HFFc6 (cell line): ENCODE data around the gene AATF. TPM values are rescaled to one million over a fixed set of nuclear protein-coding genes. Genes with fewer than 3 reads are reported as not detected.

Experiments
- DNase-seq: peaks from one replicate; pipeline ENCODE4 v3.0.0-alpha.2; 2018
- H3K27ac Mint-ChIP-seq: 2 replicates; pipeline ENCODE4 v1.8.0; 2020; ENCODE audit warnings: mild to moderate bottlenecking, mixed read lengths
- H3K27me3 Mint-ChIP-seq: 2 replicates; pipeline ENCODE4 v1.8.0; 2021; ENCODE audit warnings: mild to moderate bottlenecking, moderate library complexity, mixed read lengths; ENCODE audit not compliant: insufficient read depth
- H3K36me3 Mint-ChIP-seq: 2 replicates; pipeline ENCODE4 v1.8.0; 2021; ENCODE audit warnings: low read depth, mixed read lengths
- H3K4me1 Mint-ChIP-seq: 2 replicates; pipeline ENCODE4 v1.8.0; 2020; ENCODE audit warnings: low read depth, mixed read lengths
- H3K4me3 Mint-ChIP-seq: 2 replicates; pipeline ENCODE4 v1.8.0; 2020; ENCODE audit warnings: mild to moderate bottlenecking, moderate library complexity, mixed read lengths
- H3K9me3 Mint-ChIP-seq: 2 replicates; pipeline ENCODE4 v1.8.0; 2020; ENCODE audit warnings: mild to moderate bottlenecking, mixed read lengths
- CTCF ChIP-seq: fragments of 200-600 bp; sonication (generic); IDR thresholded peaks from 2 replicates; pipeline ENCODE4 v1.5.0; 2021; ENCODE audit warnings: antibody characterized with exemption, mild to moderate bottlenecking
- total RNA-seq, 6 experiments: library from RNA; stranded (reverse); fragmentation: NEBNext Ultra II Directional; extraction: Animal tissue kit (Norgen Biotek cat#: 25700); gene quantifications; 2 replicates in 1 of 6; 3 replicates in 5 of 6; pipeline ENCODE4 v1.2.3, GENCODE V29; 2021

The AATF gene
- total RNA-seq, 6 experiments from 2014 or later: 45.1 to 57.1 (median 52.7) TPM

GRCh38 chr17:36975922-36976515 lies 27.3 kb downstream of the AATF start:
- H3K4me1 Mint-ChIP-seq: peaks cover 38% of the 10 kb centered on the region
- no peak overlapping the region for H3K4me3 Mint-ChIP-seq
- H3K9me3 Mint-ChIP-seq: no peaks in the 10 kb centered on the region
- no peak for TF ChIP-seq CTCF
- H3K27me3 Mint-ChIP-seq: no peaks in the 10 kb centered on the region
- H3K27ac Mint-ChIP-seq: no peak overlapping the region
- H3K36me3 Mint-ChIP-seq: 0 out of 2 replicates have a peak, but pooled peaks cover under 1% of the 10 kb centered on the region
- DNase-seq: no peak

DNA sequence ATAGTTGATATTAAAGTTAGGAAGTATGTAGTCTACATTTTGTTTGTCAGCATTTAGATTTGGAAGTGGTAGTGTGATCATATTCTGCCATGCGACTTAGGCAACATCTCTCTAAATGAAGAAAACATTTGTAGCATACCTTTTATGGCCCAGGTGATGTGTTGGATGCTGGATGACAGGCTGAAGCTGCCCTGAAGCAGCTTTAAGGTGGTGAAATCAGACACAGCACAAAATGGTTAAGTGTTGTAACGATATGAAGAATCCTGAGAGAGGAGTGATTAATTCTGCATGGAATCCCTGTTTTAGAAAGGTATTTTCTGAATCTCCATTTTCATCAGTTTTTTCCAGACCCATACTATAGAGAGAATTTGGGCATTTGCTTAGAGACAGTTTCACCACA lies 28.3 kb downstream of the AATF start:
- peaks cover 33% of the 10 kb centered on the region for H3K4me1 Mint-ChIP-seq
- H3K27me3 Mint-ChIP-seq: no peaks in the 10 kb centered on the region; the same call in 1 of the 2 replicates
- no peak overlapping the region for H3K27ac Mint-ChIP-seq
- no peak for TF ChIP-seq CTCF
- peaks cover 11% of the 10 kb centered on the region; the same call in 1 of the 2 replicates for H3K36me3 Mint-ChIP-seq
- H3K9me3 Mint-ChIP-seq: no peaks in the 10 kb centered on the region
- DNase-seq: no peak
- no peak overlapping the region for H3K4me3 Mint-ChIP-seq

DNA sequence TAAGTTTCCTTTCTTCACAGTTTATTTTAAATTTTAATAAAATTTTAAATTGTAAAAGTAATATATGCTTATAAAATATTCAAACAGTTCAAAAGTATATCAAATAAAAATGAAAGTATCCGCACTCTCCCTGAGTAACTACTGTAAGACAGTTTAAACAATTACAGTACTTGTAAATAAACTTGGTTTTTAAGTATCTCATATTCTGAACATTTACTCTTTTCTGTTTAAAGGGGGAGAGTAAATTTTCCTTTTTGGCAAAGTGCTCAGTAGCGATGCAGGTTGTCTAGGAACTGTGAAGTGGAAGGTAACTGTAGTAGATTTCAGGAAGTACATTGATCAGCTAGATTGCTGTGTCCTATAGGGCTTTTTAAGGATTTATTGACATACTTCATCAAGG lies 28.8 kb downstream of the AATF start:
- no peak for DNase-seq
- H3K4me1 Mint-ChIP-seq: peaks cover 28% of the 10 kb centered on the region
- no peaks in the 10 kb centered on the region; the same call in 1 of the 2 replicates for H3K27me3 Mint-ChIP-seq
- no peak overlapping the region for H3K4me3 Mint-ChIP-seq
- H3K9me3 Mint-ChIP-seq: no peaks in the 10 kb centered on the region
- H3K36me3 Mint-ChIP-seq: peaks cover 11% of the 10 kb centered on the region; the same call in 1 of the 2 replicates
- H3K27ac Mint-ChIP-seq: no peak overlapping the region
- no peak for TF ChIP-seq CTCF

- peaks cover 11% of the 10 kb centered on the region; the same call in 1 of the 2 replicates for H3K36me3 Mint-ChIP-seq
- no peak overlapping the region for H3K27ac Mint-ChIP-seq
- no peak overlapping the region for H3K4me3 Mint-ChIP-seq
- no peaks in the 10 kb centered on the region; the same call in 1 of the 2 replicates for H3K27me3 Mint-ChIP-seq
- peaks cover 22% of the 10 kb centered on the region for H3K4me1 Mint-ChIP-seq
- no peak for DNase-seq
- H3K9me3 Mint-ChIP-seq: no peaks in the 10 kb centered on the region
- TF ChIP-seq CTCF: no peak
Measured at GRCh38 chr17:36978810-36979564, 30.2 kb downstream of the AATF start.

- TF ChIP-seq CTCF: no peak
- Mint-ChIP-seq H3K27me3 (no peaks in the 10 kb centered on the region; the same call in 1 of the 2 replicates), H3K9me3 (no peaks in the 10 kb centered on the region), H3K4me1 (peaks cover 22% of the 10 kb centered on the region), H3K27ac (no peak overlapping the region), H3K4me3 (no peak overlapping the region), H3K36me3 (peaks cover 11% of the 10 kb centered on the region; the same call in 1 of the 2 replicates)
- no peak for DNase-seq
Measured at GRCh38 chr17:36979565-36979941, 30.8 kb downstream of the AATF start.
